Limb (tissue), 2 donors: ENCODE results near the gene SPATS2L.
A peak's percentile ranks its signal among the peaks of the same experiment; 100 is the strongest.

Experiments used
- DNase-seq, 2 donors: peaks; one replicate each; pipeline ENCODE4 v3.0.0-alpha.2; 2016; ENCODE audit errors: extremely low spot score in 2 of 2

Gene SPATS2L, protein sequence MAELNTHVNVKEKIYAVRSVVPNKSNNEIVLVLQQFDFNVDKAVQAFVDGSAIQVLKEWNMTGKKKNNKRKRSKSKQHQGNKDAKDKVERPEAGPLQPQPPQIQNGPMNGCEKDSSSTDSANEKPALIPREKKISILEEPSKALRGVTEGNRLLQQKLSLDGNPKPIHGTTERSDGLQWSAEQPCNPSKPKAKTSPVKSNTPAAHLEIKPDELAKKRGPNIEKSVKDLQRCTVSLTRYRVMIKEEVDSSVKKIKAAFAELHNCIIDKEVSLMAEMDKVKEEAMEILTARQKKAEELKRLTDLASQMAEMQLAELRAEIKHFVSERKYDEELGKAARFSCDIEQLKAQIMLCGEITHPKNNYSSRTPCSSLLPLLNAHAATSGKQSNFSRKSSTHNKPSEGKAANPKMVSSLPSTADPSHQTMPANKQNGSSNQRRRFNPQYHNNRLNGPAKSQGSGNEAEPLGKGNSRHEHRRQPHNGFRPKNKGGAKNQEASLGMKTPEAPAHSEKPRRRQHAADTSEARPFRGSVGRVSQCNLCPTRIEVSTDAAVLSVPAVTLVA

DNA sequence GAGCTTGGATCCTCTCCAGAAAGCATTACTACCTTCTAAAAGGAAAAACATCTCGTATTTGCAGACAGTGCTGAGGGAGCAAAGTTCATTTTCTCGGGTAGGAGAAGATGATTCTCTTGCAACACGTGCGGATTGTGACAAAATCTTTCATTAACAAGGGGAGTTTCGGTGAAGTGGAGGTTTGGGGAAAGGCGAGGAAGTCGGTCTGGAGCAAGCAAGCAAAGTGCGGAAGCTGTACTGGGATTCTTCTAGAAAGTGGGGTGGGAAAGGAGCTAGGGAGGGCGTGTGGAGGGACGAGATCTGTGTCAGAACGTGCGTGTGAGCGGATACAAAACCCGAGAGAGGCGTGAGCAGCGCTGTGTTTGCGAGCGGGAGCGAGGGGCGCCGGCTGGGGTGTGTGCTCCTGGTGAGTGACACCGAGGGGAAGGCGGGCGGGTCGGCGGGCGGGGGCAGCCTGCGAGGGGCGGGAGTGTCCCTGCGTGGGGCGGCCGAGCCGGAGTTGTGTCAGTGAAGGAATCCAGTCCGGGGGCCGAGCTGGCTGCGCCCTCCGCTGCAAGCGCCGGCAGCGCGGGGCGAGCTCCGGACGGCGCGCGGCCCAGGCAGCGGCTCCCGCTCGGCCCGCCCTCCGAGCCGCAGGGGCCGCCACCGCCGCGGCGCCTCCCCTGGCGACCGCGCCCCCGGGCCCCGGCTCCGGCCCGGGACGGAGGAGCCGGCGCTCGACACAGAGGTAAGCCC is at the start of gene SPATS2L:
Gene SPATS2L (plus strand): TSS at position 498 of the 735 bp plus-strand sequence. CDS start 82,552 bp downstream, outside the sequence.
- DNase-seq = peak; percentile 92

DNA sequence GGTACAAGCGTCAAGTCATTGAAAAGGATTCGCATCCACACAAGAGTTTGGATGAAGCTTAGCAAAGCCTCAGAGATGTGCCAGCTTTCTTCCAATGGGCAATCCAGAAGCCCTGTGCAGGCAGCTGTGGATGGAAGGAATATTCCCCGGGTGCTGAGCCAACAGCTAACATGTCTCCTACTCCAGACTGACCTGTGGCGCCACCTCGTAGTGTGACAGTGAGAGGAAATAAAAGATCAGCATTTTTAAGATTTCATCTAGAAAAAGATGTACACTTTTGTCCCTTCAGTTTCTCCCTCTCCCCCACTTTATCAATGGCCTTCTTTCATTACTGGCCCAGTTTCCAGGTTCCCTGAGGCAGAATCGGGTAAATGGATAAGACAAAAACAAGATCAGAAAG is 48.9 kb upstream of the SPATS2L start:
- DNase-seq = no peak

DNA sequence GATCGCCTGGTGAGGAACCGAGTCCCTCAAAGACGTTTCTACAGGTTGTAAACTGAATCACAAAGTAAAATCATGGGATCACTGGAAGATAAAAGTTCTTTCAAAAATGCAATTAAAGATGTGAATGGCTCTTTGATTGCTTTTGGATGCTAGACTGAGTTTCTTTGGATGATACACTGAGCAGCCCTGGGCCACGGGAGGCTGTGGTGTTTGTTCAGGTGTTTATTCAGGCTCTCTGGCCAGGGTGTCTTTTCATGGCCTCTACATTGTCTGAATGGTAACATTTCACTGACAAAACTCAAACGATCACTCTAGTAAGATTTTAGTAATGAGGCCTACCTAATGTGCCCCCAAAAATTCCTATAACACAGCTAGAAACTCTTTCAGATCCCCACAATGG is 48.4 kb upstream of the SPATS2L start:
- no peak for DNase-seq

DNA sequence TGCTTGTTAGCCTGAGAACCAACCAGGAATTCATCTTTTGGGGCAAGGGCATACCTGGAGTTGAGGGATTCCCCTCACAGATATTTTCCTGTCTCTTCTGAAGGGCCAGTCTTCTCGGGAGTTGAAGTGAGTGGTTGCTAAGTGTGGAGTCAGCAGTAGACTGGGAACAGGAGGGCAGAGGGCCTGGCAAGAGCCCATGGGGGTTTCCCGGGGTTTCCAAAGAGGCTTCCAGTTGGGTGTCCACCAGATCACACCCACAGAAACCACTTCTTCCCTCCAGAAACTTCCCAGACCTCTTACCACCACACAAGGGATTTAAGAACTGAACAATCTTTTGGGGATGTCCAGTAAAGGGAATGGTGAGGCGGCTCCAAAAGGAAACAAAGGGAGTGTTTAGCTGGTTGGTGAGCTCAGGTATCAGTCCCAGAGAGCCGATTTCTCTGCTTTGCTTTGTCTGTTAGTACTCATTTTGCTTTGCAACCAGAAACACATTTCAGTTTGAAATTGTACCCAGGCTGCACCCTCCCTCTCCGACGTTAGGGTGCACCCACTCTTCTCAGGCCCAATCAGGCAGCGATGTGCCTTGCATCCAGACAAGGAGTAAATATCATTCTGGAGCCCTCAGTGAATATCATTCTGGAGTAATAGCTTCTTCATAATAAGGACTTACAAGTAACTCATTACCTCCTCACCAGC is 47.5 kb upstream of the SPATS2L start:
- DNase-seq = no peak

DNA sequence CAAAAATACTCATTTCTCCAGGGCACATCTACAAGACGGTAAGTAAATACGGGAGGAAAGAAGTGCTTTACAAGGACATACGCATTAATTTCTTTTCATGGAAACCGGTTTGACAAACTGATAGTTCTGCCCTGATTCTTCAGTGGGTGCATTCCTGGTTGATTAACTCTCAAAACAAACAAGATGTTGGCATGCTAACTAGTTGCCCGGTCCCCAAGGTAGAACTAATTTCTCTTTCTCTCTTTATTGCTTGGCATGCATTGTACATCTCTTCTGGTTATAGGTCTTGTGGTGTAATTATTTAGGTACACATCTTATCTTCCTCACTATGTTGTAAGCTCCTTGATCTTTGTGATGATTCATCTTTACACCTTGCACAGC is 46.9 kb upstream of the SPATS2L start:
- no peak for DNase-seq

DNA sequence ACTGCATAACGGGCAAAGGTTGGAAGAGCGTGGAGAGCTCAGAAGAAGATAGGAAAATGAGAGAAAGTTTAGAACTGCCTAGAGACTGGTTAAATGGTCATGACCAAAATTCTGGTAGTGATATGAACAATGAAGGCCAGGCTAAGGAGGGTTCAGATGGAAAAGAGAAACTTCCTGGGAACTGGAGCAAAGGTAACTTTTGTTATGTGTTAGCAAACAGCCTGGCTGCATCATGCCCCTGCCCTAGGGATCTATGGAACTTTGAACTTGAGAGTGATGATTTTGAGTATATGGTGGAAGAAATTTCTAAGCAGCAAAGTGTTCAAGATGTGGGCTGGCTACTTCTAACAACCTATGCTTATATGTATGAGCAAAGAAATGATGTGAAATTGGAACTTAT is 44.4 kb upstream of the SPATS2L start:
- no peak for DNase-seq

DNA sequence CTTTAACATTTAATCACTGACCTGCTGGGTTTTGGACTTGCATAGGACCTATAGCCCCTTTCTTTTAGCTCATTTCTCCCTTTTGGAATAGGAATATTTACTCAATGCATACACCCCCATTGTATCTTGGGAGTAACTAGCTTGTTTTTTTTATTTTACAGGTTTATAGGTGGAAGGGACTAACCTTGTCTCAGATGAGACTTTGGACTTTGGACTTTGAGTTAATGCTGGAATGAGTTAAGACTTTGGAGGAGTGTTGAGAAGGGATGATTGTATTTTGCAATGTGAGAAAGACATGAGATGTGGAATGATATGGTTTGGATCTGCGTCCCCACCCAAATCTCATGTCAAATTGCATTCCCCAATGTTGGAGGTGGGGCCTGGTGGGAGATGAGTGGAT is 43.2 kb upstream of the SPATS2L start:
- DNase-seq = no peak

DNA sequence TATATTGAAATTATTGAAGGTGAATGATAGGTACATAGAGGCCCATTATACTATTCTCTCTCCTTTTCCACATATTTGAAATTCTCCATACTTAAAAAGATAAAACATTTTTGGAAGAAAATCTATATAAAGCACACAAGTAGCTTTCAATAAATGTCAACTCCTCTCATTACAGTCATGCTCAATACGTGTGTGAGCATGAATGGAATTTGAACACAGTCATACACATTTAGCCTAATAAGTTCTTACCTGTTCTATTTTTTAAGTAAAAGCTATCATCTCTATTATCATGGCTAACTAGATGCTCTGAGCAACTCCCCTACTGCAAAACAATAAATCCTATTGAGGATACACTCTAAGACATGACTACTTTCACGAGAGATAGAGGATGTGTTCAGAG is 41.9 kb upstream of the SPATS2L start:
- DNase-seq = no peak

DNA sequence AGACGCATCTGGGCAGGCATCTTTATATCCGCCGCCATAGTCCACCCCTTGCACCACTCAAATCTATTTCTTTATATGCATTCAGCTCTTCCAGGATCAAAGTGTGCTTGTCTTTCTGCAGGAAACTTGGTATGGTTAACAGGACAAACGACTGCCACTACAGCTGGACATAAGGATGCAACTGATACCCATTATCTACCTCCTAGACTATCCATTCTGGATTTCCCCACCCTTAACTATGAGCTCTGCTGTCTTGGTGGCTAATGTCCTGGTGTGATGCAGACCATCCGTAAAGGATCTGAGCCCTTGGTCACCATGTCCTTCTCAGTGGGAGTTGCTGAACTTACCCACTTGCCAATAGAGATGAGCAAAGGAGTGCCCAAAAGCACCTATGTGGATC is 40.1 kb upstream of the SPATS2L start:
- DNase-seq = no peak

DNA sequence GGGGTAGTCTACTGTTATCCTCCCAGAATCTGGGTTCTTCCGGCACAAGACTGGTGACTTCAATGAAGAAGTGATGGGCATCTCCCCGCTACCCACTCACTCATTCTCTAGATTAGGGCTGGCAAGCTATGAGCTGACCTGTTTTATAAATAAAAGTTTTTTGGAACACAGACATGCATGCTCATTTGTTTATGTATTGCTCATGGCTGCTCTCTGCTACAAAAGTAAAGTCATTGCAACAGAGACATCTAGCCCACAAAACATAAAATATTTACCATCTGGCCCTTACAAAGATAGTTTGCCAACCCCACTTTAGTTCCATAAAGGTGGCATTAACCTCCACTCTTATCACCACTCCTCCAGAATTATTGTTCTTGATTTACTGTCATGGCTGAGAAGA is 39.1 kb upstream of the SPATS2L start:
- no peak for DNase-seq

DNA sequence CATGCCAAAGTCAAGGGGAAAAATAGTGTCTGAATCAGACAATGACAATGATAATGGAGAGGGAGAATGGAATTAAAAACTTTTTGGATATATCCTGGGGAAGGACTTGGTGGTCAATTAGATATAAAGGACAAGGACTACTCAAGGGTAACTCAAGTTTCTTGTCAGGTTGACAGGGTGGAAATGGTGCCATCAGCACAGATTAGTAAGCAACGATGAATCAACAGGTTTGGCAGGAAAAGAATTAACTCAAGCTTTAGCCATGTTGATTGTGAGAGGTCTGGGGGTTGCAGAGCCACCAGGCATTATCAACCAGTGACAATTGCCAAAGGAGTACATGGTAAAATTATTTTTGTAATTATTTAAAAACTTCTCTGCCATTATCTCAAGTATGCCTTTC is 35.8 kb upstream of the SPATS2L start:
- no peak for DNase-seq

DNA sequence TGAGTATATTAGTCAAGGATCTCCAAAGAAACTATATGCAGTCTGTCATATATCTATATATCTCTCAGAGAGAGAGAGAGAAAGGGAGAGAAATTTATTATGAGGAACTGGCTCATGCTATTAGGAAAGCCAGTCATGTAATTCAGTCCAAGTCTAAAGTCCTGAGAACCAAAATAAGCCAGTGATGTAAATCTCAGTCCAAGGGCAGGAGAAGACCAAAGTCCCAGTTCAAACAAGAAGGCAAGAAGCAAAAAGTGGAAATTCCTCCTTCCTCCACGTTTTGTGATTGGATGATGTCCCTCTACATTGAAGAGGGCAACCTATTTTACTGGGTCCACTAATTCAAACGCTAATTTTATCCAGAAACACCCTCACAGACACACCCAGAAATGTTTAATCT is 34.2 kb upstream of the SPATS2L start:
- no peak for DNase-seq

DNA sequence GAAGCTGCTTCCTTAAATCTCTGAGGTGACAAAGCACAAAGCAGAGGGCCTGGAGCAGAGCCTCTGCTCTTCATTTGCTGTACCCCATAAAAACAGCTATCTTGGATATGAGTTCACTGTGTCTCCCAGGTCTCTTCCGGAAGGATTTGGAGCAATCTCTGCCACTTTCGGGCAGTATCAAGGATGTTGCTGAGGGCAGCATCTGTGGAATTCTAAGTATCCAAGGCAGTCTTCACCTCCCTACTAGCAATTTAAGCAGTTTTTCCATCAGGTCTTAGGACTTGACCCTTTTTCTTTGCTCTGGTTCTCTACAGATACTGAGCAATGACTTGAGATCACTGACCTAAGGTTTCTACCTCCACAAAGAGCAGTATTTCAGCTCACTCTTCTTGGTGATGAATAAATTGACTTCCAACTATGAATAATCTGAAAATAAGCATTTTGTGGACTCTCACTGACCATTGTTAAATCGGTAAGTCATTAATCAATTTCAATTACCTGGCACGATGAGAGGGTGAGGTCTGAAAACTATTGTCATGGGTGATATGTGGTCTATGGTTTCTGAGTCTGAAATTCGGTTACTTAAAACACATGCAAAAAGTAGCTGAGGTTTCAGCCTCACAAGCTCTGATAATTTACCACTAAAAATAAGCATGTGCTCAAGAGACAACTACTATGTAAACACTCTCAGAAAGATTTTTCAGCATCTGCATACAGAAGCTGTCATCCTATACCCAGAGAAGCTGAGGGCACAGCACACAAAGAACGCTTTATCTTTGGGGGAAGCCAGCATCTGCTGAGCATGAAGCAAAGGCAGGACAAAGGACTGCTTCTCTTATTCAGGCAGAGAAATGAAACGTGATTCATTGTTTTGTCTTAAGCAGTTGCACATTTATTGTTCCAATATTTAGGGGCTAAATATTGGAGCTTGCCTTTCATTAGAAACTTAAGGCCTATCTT is 32.1 kb upstream of the SPATS2L start:
- peak in 1 of 2 donors; percentile 42 for DNase-seq

DNA sequence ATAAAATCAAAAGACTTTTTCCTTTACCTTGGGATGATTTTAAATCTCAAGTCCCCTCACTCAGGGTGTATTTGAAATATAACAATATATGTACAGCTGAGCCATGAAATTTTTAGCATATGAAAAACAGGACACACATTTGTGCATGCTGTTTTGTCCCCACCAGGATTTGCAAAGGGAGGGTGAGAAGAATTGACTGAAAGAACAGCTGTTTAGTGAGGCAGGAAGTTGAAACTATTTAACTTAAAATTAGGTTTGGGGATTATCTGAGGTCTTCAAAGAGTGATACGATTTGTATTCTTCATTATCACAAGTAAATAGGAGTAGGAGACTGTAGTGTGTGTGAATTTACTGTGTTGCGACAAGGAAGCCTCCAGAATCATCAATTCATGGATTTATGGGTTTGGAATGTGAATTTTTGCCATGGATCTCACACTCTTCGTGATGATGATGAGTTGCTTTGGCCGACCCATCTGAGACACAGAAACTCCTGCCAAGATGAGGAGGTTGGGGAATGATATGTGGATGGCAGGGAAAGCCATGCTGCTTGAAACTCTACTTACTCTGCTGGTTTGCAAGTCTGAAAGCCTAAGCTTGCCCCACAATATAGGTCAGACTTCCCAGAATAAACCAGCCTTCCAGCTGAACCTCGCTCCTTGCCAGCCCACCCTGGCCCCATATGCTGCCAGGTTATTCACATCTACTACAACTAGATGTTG is 31.0 kb upstream of the SPATS2L start:
- DNase-seq = peak in 1 of 2 donors; percentile 61

DNA sequence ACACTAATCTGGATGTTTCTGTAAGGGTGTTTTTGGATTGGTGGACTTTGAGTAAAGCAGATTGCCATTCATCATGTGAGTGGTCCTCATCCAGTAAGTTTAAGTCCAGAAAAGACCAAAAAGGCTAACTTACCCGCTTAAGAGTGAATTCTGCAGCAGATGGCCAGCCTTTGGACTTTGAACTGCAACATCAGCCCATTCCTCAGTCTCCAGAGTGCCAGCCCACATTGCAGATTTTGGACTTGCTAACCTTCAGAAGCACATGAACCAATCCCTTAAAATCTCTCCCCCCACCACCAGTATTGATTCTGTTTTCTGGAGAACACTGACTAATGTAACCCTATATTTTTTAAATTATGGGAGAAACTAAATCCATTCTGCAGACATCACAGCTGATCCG is 30.0 kb upstream of the SPATS2L start:
- no peak for DNase-seq

DNA sequence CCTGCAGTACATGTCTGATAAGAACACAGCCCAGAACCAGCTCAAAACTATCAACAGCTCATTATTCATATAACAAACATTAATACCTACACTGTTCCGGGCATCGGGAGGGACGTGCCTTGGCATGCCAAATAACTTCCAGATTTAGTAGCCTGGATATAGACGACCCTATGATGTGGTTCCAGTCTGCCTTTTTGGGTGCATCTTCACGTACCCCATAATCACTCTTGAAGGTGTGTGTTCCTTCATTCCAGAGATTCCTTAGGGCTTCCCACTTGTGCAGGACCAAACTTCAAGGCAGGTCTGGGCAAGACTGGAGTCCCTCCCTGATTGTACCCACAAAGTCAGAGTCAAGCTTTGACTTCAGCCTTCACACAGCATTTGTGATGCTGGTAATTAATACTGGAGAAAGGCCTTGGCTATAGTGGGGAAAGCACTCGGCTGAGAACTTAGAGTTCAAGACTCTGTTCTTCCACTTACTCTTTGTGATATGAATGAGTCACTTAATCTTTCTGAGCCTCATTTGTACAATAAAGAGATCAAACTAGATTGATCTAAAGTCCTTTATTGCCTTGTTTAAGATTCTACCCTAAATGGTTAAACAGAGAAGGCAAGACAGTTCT is 27.7 kb upstream of the SPATS2L start:
- DNase-seq = no peak

DNA sequence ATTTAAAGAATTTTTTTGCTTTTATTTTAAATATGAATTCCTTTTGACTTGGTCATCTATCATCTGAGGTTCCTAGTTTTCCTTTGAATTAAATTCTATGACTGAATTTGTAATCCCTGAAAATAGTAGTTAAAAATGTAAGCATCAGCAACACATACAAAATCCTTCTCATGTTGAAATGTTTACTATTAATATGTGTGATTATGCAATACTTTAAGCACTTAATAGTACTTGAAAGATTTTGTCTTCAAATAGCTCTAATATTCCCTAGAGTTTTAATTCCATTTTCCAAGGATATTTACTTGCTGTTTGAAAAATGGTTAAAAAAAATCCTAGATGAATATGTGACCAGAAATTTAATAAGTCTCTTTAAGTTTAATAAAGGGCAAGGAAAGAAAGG is 26.6 kb upstream of the SPATS2L start:
- no peak for DNase-seq

DNA sequence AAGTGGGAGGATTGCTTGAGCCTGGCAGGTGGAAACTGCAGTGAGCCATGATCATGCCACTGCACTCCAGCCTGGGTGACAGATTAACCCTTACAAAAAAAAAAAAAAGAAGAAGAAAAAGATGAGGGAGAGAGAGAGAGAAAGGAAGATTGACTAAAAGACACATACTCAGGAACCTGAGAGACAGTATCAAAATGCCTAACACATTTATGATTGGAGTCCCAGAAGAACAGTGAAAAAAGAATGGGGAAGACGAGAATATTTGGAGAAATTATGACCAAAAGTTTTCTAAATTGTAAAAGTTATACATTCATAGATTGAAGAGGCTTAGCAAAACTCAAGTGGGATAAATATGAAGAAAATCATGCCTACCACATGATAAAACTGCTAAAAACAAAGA is 19.9 kb upstream of the SPATS2L start:
- DNase-seq = no peak

DNA sequence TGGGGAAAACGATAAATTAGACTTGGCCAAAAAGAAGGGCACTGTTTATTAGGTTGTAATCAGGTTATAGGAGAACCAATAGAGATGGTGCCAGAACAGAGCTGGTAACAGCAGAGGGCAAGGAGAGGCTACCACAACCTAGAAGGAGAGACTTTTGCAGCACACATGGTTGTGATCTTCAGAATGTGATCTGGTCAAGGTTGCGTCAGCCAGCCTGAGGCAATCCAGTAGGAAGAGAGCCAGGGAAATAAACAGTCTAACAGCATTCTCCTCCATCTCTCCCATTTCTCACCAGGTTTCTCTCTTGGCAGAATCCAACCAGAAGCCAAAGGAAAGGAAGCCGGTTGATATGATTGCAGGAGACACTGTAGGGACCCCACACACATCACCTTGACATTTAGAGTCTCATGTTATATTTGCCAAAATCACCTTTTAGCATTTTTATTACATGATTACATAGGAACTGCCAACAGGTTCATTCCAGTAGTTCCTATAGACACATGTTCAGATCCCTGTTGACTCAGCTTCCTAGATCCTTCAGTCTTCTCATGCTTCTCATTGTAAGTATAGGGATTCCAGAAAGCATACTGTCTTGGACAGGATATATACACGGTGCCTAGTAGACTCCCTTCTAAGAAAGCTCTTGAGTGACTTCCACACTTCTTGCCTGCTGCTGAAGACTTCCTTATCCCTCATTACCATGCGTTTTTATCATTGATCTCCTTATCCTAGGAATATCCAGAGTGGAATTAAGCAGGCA is 17.6 kb upstream of the SPATS2L start:
- DNase-seq = no peak
